ENCODE results near the gene BIN2. TPM values are rescaled to one million over a fixed set of nuclear protein-coding genes. Genes with fewer than 3 reads are reported as not detected.
"Not testable (repeated sequence)": the region's sequence is repeated elsewhere in the genome, so short reads cannot be mapped to it uniquely, and the experiment has no call there.

BIN2 gene
- total RNA-seq, 1 donor from 2014 or later: not detected

- DNase-seq: no peak
These were observed 21.7 kb upstream of the BIN2 start for GRCh38 chr12:51345681-51346080.

- no peak for DNase-seq
These were observed 19.2 kb upstream of the BIN2 start for GRCh38 chr12:51343201-51343600.

- no peak for DNase-seq
These were observed 18.4 kb upstream of the BIN2 start for GRCh38 chr12:51342416-51342815.

GRCh38 chr12:51341251-51342007 lies 17.5 kb upstream of the BIN2 start:
- peak; percentile 79 for DNase-seq

- DNase-seq: no peak
These were observed 15.8 kb upstream of the BIN2 start for GRCh38 chr12:51339750-51340149.

- DNase-seq: not testable (repeated sequence)
These were observed 13.4 kb upstream of the BIN2 start for GRCh38 chr12:51337336-51337735.

GRCh38 chr12:51335931-51336330 lies 12.0 kb upstream of the BIN2 start:
- no peak for DNase-seq

- no peak for DNase-seq
These were observed 10.8 kb upstream of the BIN2 start for GRCh38 chr12:51334764-51335163.

- no peak for DNase-seq
These were observed 9.6 kb upstream of the BIN2 start for GRCh38 chr12:51333536-51333935.

GRCh38 chr12:51330186-51330585 lies 6.2 kb upstream of the BIN2 start:
- no peak for DNase-seq

- DNase-seq: no peak
These were observed 5.8 kb upstream of the BIN2 start for GRCh38 chr12:51329742-51330141.

- DNase-seq: no peak
These were observed 4.6 kb upstream of the BIN2 start for GRCh38 chr12:51328587-51328986.

GRCh38 chr12:51326698-51327439 lies 2.9 kb upstream of the BIN2 start:
- DNase-seq: no peak

GRCh38 chr12:51324953-51325352 lies 979 bp upstream of the BIN2 start:
- DNase-seq: no peak

GRCh38 chr12:51323317-51323960 lies 535 bp downstream of the BIN2 start:
- DNase-seq: no peak

GRCh38 chr12:51322452-51322851 lies 1.5 kb downstream of the BIN2 start:
- no peak for DNase-seq

GRCh38 chr12:51321882-51322281 lies 2.1 kb downstream of the BIN2 start:
- DNase-seq: no peak

GRCh38 chr12:51320695-51321320 lies 3.2 kb downstream of the BIN2 start:
- no peak for DNase-seq

GRCh38 chr12:51320311-51320694 lies 3.7 kb downstream of the BIN2 start:
- DNase-seq: no peak

- no peak for DNase-seq
These were observed 5.0 kb downstream of the BIN2 start for GRCh38 chr12:51318846-51319599.

- DNase-seq: not testable (repeated sequence)
These were observed 5.7 kb downstream of the BIN2 start for GRCh38 chr12:51318057-51318806.

GRCh38 chr12:51311389-51311788 lies 12.6 kb downstream of the BIN2 start:
- no peak for DNase-seq
